ENCODE measurements around the gene RNMT. TPM values are rescaled to one million over a fixed set of nuclear protein-coding genes. Genes with fewer than 3 reads are reported as not detected.

RNMT gene
- total RNA-seq, 1 donor from 2014 or later = 29.6 TPM

DNA sequence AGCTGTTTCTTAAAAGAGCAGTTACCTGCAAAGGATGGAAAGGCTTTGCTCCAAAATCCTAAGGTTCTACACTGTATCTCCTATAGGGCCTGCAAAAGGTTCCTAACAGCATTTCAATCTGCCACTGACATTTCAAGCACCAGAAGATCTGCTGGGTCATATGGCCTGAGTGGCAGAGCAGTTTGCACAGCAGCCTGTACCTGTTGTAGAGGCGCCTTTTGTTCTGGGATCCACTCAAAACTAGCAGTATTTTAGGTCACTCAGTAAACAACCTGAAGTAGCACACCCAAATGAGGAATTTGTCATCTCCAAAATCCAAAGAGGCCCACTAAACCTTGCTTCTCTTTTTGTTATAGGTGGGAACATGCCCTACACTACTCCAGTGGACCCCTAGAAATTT is 6.3 kb upstream of the RNMT start:
- TF ChIP-seq, protein P1, sequence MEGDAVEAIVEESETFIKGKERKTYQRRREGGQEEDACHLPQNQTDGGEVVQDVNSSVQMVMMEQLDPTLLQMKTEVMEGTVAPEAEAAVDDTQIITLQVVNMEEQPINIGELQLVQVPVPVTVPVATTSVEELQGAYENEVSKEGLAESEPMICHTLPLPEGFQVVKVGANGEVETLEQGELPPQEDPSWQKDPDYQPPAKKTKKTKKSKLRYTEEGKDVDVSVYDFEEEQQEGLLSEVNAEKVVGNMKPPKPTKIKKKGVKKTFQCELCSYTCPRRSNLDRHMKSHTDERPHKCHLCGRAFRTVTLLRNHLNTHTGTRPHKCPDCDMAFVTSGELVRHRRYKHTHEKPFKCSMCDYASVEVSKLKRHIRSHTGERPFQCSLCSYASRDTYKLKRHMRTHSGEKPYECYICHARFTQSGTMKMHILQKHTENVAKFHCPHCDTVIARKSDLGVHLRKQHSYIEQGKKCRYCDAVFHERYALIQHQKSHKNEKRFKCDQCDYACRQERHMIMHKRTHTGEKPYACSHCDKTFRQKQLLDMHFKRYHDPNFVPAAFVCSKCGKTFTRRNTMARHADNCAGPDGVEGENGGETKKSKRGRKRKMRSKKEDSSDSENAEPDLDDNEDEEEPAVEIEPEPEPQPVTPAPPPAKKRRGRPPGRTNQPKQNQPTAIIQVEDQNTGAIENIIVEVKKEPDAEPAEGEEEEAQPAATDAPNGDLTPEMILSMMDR (IDR thresholded peaks at IDR 0.05) = no peak
- Mint-ChIP-seq H3K9me3 (ENCODE audit: low read depth) (peaks cover 7% of the 10 kb centered on the region), H3K4me3 (ENCODE audit: unreplicated experiment) (no peak overlapping the region), H3K27me3 (ENCODE audit: low read depth) (no peaks in the 10 kb centered on the region), H3K4me1 (ENCODE audit: low read depth) (peaks cover 13% of the 10 kb centered on the region), H3K27ac (ENCODE audit: unreplicated experiment) (no peak overlapping the region), H3K36me3 (ENCODE audit: low read depth) (no peaks in the 10 kb centered on the region)
- no peak for DNase-seq (ENCODE audit: low spot score)

DNA sequence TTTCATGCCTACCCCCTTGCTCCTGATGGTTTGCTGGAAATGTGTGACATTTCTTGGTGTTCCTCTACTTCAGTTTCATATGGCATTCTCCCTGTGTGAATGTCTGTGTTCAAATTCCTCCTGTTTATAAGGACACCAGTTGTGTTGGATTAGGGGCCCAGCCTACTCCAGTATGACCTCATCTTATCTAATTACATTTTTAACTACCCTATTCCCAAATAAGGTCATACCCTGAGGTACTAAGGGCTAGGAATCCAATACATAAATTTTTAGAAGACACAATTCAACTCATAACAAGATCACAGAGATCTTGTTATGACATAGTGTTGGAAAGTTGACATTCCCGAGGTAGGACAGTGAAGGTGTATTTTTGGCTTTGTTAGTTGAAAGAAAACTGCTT is 5.6 kb upstream of the RNMT start:
- Mint-ChIP-seq H3K27me3 (ENCODE audit: low read depth) (no peaks in the 10 kb centered on the region), H3K4me3 (ENCODE audit: unreplicated experiment) (no peak overlapping the region), H3K27ac (ENCODE audit: unreplicated experiment) (no peak overlapping the region), H3K9me3 (ENCODE audit: low read depth) (peaks cover 7% of the 10 kb centered on the region), H3K4me1 (ENCODE audit: low read depth) (peaks cover 20% of the 10 kb centered on the region), H3K36me3 (ENCODE audit: low read depth) (no peaks in the 10 kb centered on the region)
- TF ChIP-seq, protein P1 (IDR thresholded peaks at IDR 0.05) = no peak
- no peak for DNase-seq (ENCODE audit: low spot score)

DNA sequence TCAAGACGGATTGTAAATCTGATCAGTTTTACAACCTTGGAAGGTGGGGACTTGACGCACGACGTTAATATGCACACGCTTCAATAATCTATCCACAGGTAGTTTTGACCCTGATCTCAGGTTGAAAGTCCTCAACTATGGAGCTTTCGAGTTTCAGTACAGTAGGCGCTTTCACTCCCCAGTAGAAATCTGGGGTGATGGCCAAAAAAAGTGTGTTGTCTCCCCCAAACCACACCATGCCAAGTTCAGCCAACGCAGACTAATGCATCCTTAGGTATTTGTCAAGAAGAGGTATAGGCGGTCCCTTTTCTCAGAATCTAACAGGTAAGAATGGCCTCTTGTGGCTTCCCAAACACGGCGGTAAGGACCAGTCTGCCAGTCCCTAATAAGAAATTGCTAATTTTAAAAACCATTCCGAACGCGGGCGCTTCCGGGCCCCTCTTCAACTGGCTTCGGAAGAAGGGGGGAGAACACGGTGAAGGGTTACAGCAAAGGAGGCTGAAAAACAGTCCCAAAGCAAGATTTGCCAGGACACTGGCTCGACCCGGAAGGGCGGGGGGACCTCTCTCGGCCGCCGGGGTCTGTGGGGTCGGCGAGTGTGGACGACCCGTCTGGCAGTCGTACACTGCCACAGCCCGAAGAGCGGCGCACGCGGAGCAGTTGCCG is 774 bp upstream of the RNMT start:
- Mint-ChIP-seq H3K9me3 (ENCODE audit: low read depth) (peaks cover 4% of the 10 kb centered on the region), H3K36me3 (ENCODE audit: low read depth) (no peaks in the 10 kb centered on the region), H3K27me3 (ENCODE audit: low read depth) (no peaks in the 10 kb centered on the region), H3K4me1 (ENCODE audit: low read depth) (peaks cover 40% of the 10 kb centered on the region), H3K27ac (ENCODE audit: unreplicated experiment) (peak overlapping the region; percentile 65), H3K4me3 (ENCODE audit: unreplicated experiment) (peak overlapping the region; percentile 91)
- TF ChIP-seq, protein P1 (IDR thresholded peaks at IDR 0.05) = no peak
- DNase-seq (ENCODE audit: low spot score) = no peak

DNA sequence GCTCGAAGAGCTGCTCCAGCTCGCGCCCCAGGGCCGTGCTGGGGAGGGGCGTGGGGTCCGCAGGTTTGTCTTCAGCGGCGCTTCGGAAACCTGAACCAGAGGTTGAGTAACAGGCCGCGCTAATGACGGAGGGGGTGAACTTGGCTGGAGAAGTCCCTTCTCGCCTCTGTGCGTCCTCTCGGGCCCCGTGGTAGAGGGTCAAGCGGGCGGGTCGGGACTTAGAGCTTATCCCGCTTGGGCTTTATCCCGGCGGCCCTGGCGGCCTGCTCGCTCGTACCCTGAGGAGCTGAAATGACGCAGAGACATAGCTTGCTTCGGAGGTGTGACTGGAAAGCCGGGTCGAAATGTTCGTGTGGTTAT is 479 bp downstream of the RNMT start:
- Mint-ChIP-seq H3K9me3 (ENCODE audit: low read depth) (peaks cover 4% of the 10 kb centered on the region), H3K27me3 (ENCODE audit: low read depth) (no peaks in the 10 kb centered on the region), H3K4me3 (ENCODE audit: unreplicated experiment) (peak overlapping the region; percentile 91), H3K36me3 (ENCODE audit: low read depth) (peaks cover 3% of the 10 kb centered on the region), H3K27ac (ENCODE audit: unreplicated experiment) (peak overlapping the region; percentile 99), H3K4me1 (ENCODE audit: low read depth) (peaks cover 45% of the 10 kb centered on the region)
- TF ChIP-seq, protein P1 (IDR thresholded peaks at IDR 0.05) = no peak
- peak; percentile 89 for DNase-seq (ENCODE audit: low spot score)

DNA sequence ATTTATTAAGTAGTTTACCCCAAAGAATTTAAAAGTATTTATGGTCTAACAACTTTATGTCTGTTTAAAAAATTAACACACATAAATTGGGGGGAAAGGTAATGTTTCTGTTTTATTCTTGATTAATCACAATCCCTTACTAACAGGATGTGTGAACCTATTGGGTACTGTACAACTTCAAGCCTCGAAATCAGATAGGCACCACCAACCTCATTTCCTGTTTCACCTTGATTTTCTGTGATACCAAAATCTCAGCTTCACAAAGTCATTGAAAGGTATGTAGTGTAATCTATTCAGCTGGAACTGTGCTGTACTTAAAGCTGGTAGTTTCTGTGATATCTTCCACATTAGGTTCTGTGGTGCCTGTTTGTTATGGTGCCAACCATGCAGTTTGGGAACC is 4.0 kb downstream of the RNMT start:
- Mint-ChIP-seq H3K36me3 (ENCODE audit: low read depth) (peaks cover 13% of the 10 kb centered on the region), H3K9me3 (ENCODE audit: low read depth) (peaks cover 4% of the 10 kb centered on the region), H3K4me3 (ENCODE audit: unreplicated experiment) (no peak overlapping the region), H3K4me1 (ENCODE audit: low read depth) (peaks cover 28% of the 10 kb centered on the region), H3K27ac (ENCODE audit: unreplicated experiment) (no peak overlapping the region), H3K27me3 (ENCODE audit: low read depth) (no peaks in the 10 kb centered on the region)
- no peak for DNase-seq (ENCODE audit: low spot score)
- TF ChIP-seq, protein P1 (IDR thresholded peaks at IDR 0.05) = no peak
